Activated T-cell treated with anti-CD3 and anti-CD28 coated beads for 4 hours (primary cell): Measurements from ENCODE around the gene KANK4.

ENCODE experiments used
- DNase-seq: peaks from one replicate; pipeline ENCODE4 v3.0.0-alpha.2; 2020

KANK4 gene

GRCh38 chr1:62318756-62319544, at the start of gene KANK4:
Gene KANK4, minus strand, starts transcription at chr1:62319434. Its CDS starts 37,870 bp downstream, at chr1:62281564.
- DNase-seq, result no peak

GRCh38 chr1:62368989-62369388, 49.8 kb upstream of the KANK4 start:
- DNase-seq, result no peak

GRCh38 chr1:62367005-62367557, 47.8 kb upstream of the KANK4 start:
- DNase-seq, result no peak

DNA sequence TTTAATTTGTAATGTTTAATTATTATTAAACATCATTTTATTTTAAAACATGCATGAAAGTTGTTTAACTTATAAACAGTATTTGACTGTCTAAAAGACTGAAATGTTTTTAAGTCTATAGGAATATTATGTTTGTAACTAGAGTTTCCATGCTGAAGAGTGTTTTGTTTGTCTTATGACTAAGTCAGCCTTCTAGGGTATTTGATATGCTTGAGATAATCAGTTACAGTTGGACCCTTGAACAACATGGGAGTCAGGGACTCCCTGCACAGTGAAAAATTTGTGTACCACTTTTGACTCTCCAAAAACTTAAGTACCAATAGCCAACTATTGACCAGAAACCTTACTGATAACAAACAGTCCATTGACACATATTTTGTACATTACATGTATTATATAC, 45.5 kb upstream of the KANK4 start:
- no peak for DNase-seq

GRCh38 chr1:62362926-62363325, 43.7 kb upstream of the KANK4 start:
- no peak for DNase-seq

GRCh38 chr1:62362061-62362917, 43.1 kb upstream of the KANK4 start:
- DNase-seq, result no peak

- no peak for DNase-seq
These were observed 42.2 kb upstream of the KANK4 start for GRCh38 chr1:62361431-62361830.

DNA sequence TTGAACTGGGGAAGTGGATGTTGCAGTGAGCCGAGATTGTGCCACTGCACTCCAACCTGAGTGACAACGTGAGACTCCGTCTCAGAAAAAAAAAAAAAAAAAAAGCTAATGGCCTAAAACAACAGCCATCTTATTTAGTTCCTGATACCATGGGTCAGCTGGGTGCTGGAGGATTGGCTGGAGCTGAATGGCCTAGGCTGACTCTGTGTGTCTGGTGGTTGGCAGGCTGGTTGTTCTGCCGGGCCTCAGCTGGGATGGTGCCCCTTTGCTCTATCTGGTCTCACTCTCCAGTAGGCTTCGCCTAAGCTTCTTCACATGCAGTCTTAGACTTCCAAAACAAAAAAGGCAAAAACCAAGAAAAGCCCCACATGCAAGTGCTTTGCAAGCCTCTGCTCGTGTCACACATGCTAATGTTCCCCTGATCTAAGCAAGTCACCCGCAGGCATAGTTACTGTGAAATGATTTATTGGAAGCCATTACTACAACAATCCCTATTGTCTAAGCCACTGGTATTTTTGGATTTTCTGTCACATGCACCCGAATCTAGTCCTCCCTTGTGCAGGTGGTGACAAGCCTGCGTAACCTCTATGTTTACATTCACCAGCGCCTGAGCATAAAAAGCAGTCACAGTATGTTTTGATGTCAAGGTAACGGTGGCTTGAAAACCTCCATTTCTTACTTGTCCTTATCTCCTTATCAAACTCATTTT, 39.6 kb upstream of the KANK4 start:
- DNase-seq, result no peak

GRCh38 chr1:62357916-62358315, 38.7 kb upstream of the KANK4 start:
- DNase-seq, result no peak

GRCh38 chr1:62356257-62356835, 37.1 kb upstream of the KANK4 start:
- no peak for DNase-seq

- DNase-seq, result no peak
These were observed 35.9 kb upstream of the KANK4 start for GRCh38 chr1:62355095-62355494.

DNA sequence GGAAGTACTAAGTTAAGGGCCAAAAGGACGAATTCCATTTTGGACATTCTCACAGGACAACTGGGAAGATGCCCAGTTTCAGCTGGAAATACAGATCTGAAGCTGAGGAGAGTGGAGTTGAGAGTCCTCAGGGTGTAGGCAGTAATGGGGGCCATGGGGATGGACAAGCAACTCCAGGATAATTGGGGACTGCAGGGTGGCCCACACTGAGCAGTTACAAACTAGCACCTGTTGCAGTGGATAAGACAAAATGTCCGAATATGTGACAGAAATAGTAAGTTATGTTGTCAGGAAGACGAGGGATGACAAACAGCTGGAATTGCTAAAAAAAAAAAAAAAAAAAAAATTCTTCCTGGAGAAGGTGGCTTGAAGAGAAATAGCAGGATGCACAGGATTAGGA, 34.6 kb upstream of the KANK4 start:
- DNase-seq, result no peak

- no peak for DNase-seq
These were observed 33.2 kb upstream of the KANK4 start for GRCh38 chr1:62352387-62352786.

DNA sequence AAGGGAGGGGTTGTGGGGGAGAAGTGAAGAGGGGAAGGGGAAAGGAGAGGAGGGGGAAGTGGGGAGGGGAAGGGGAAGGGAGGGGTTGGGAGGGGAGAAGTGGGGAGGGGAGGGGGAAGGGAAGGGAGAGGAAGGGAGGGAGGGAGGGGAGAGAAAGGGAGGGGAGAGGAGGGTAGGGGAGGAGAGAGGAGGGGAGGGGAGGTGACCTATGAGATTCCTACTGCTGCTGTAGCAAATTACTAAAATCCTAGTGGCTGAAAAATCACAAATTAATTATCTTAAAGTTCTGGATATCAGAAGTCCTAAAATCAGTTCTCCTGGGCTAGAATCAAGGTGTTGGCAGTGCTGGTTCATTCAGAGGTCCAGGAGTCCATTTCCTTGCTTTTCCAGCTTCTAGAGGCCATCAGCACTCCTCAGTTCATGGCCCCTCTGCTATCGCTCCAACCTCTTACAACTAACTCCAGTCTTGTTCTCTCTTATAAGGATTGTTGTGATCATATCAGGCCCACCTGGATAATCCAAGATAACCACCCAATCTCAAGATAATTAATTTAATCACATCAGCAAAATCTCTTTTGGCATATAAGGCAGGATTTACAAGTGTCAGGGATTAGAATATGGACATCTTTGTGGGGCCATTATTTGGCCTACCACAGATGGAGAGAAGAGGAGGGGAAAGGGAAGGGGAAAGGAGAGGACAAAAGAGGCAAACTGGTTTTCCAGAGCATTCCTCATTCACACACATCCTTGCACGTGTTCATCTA, 30.4 kb upstream of the KANK4 start:
- DNase-seq, result no peak

- DNase-seq, result no peak
These were observed 27.7 kb upstream of the KANK4 start for GRCh38 chr1:62346886-62347285.

DNA sequence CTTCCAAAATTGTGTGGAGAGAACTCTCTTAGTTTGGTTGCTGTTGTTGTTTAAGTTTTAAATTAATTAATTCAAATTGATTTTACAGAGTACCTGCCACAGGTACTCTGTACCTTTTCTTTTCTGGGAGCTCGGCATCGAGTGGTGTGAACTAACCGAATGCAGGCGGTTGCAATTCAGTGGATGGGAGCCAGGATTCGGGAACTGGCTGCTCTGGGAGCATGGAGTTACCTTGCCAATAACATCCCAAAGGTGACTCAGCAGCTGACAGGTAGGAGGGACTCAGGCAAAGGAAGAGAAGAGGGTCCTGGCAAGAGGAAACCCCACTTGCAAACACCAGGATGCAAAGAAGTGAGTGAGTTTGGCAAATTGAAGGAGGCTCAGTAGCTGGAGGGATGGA, 24.7 kb upstream of the KANK4 start:
- DNase-seq, result no peak

- DNase-seq, result no peak
These were observed 23.0 kb upstream of the KANK4 start for GRCh38 chr1:62342270-62342669.

DNA sequence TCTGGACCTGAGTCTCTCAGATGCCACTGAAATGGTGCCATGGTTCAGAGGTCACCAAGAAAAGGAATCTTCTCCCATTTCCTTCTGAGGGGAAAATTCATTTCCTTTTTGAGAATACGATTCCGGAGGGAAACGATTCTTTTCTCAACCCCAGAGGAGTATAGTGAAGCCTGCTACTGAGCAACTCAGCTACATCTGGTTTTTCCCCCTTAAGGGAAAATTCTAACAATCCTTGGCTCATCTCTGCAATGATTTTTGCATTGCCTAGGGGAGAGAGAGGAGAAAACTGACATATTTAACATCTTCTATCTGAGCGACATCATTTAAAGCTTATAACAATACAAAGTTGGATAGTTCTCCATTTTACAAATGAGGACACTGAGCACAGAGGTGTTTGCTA, 22.4 kb upstream of the KANK4 start:
- no peak for DNase-seq

DNA sequence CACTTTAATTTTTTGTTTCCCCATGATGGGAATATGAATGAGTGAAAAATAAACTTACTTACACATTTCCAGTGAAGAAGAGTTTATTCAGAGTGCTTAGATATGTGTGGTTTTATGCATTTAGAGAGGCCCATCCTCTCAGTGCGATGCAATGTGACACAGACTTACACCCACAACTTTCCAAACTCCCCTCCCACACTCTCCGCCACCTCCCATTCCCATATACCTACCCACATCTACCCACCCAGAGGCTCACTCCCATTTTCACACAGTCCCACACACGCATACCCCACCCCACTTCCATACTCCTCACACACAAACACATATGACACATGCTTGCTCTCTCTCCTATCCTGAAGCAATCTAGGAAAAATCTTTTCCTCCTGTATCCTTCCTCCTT, 21.9 kb upstream of the KANK4 start:
- DNase-seq, result no peak

- no peak for DNase-seq
These were observed 18.7 kb upstream of the KANK4 start for GRCh38 chr1:62337706-62338631.
